OCI-LY1 (cell line): ENCODE data around the gene PIGQ.

Experiments used
- H2AFZ ChIP-seq: fragments of 200-600 bp; sonication (generic), shearing (Covaris generic); 2 replicates; pipeline ENCODE4 v1.6.0; 2014; ENCODE audit warnings: antibody characterized with exemption, mild to moderate bottlenecking, low read length
- H3F3A ChIP-seq: fragments of 200-600 bp; sonication (generic), shearing (Covaris generic); 2 replicates; pipeline ENCODE4 v1.6.0; 2014; ENCODE audit warnings: mild to moderate bottlenecking, antibody characterized with exemption, low read length, moderate library complexity; ENCODE audit not compliant: insufficient read depth
- H3K27ac ChIP-seq: fragments of 200-600 bp; sonication (generic); 2 replicates; pipeline ENCODE4 v1.5.1; 2014; ENCODE audit warnings: low read length, mixed run types, mild to moderate bottlenecking, low read depth; ENCODE audit not compliant: poor library complexity, severe bottlenecking
- H3K27me3 ChIP-seq: fragments of 200-600 bp; sonication (generic); 2 replicates; pipeline ENCODE4 v1.6.0; 2014; ENCODE audit warnings: antibody characterized with exemption, mild to moderate bottlenecking, low read length, moderate library complexity; ENCODE audit not compliant: insufficient read depth
- H3K36me3 ChIP-seq: fragments of 200-600 bp; sonication (generic); 2 replicates; pipeline ENCODE4 v1.6.1; 2014; ENCODE audit warnings: mild to moderate bottlenecking, antibody characterized with exemption, low read length, moderate library complexity, mixed read lengths; ENCODE audit not compliant: insufficient read depth
- H3K4me1 ChIP-seq: fragments of 200-600 bp; sonication (generic); 2 replicates; pipeline ENCODE4 v1.5.1; 2014; ENCODE audit warnings: mild to moderate bottlenecking, low read length, moderate library complexity; ENCODE audit not compliant: insufficient read depth, severe bottlenecking
- H3K4me2 ChIP-seq: fragments of 200-600 bp; sonication (generic), shearing (Covaris generic); 2 replicates; pipeline ENCODE4 v1.6.1; 2014; ENCODE audit warnings: low read length
- H3K4me3 ChIP-seq: fragments of 200-600 bp; sonication (generic); 2 replicates; pipeline ENCODE4 v1.5.1; 2014; ENCODE audit warnings: low read length, low read depth, mild to moderate bottlenecking, mixed read lengths; ENCODE audit not compliant: poor library complexity, severe bottlenecking
- H3K79me2 ChIP-seq: fragments of 200-600 bp; shearing (Covaris generic); 2 replicates; pipeline ENCODE4 v1.6.1; 2016; ENCODE audit warnings: mixed run types, low read length, mixed read lengths; ENCODE audit not compliant: insufficient read depth
- H3K9ac ChIP-seq: fragments of 200-600 bp; sonication (generic), shearing (Covaris generic); 2 replicates; pipeline ENCODE4 v1.6.1; 2014; ENCODE audit warnings: mild to moderate bottlenecking, low read length, mixed read lengths
- H3K9me2 ChIP-seq: fragments of 200-600 bp; sonication (generic), shearing (Covaris generic); 2 replicates; pipeline ENCODE4 v1.6.1; 2014; ENCODE audit warnings: low read depth, mild to moderate bottlenecking, low read length, mixed read lengths
- H3K9me3 ChIP-seq: fragments of 200-600 bp; shearing (Covaris generic); 2 replicates; pipeline ENCODE4 v1.6.1; 2014; ENCODE audit warnings: low read length, mixed read lengths
- H4K20me1 ChIP-seq: fragments of 200-600 bp; sonication (generic), shearing (Covaris generic); 2 replicates; pipeline ENCODE4 v1.6.0; 2016; ENCODE audit warnings: mild to moderate bottlenecking, low read length; ENCODE audit not compliant: insufficient read depth
- CTCF ChIP-seq: fragments of 200-600 bp; sonication (generic), shearing (Covaris generic); IDR thresholded peaks from 2 replicates; pipeline ENCODE4 v1.5.1; 2017; ENCODE audit warnings: mild to moderate bottlenecking, antibody characterized with exemption, low read length, moderate library complexity, mixed read lengths
- EZH2 ChIP-seq: fragments of 200-600 bp; sonication (generic), shearing (Covaris generic); IDR thresholded peaks from 2 replicates; pipeline ENCODE4 v1.8.0; 2017; ENCODE audit warnings: borderline replicate concordance, mixed run types, mild to moderate bottlenecking, antibody characterized with exemption, low read length, moderate library complexity, mixed read lengths

PIGQ gene

GRCh38 chr16:522320-523096, 47.3 kb upstream of the PIGQ start:
- TF ChIP-seq CTCF (no peak), EZH2 (no peak)
- no peaks in the 10 kb centered on the region for H4K20me1 ChIP-seq
- no peak overlapping the region for H3K27ac ChIP-seq
- no peaks in the 10 kb centered on the region for H3K36me3 ChIP-seq
- no peak overlapping the region for H3K4me2 ChIP-seq
- H3F3A ChIP-seq: no peaks in the 10 kb centered on the region
- H3K4me3 ChIP-seq: no peak overlapping the region
- H3K27me3 ChIP-seq: no peaks in the 10 kb centered on the region
- no peaks in the 10 kb centered on the region for H3K9me3 ChIP-seq
- no peaks in the 10 kb centered on the region for H3K9me2 ChIP-seq
- no peaks in the 10 kb centered on the region for H3K79me2 ChIP-seq
- H2AFZ ChIP-seq: no peak overlapping the region
- peaks cover 17% of the 10 kb centered on the region for H3K4me1 ChIP-seq
- no peak overlapping the region for H3K9ac ChIP-seq

GRCh38 chr16:523097-523741, 46.5 kb upstream of the PIGQ start:
- Histone ChIP-seq H3F3A (no peaks in the 10 kb centered on the region), H3K4me3 (no peak overlapping the region), H3K27ac (no peak overlapping the region), H3K9ac (no peak overlapping the region), H3K27me3 (no peaks in the 10 kb centered on the region), H4K20me1 (no peaks in the 10 kb centered on the region), H3K4me1 (peaks cover 17% of the 10 kb centered on the region), H3K36me3 (no peaks in the 10 kb centered on the region), H3K9me3 (no peaks in the 10 kb centered on the region), H3K9me2 (no peaks in the 10 kb centered on the region), H3K4me2 (no peak overlapping the region), H2AFZ (no peak overlapping the region), H3K79me2 (no peaks in the 10 kb centered on the region)
- TF ChIP-seq EZH2 (no peak), CTCF (no peak)

GRCh38 chr16:524274-525040, 45.3 kb upstream of the PIGQ start:
- Histone ChIP-seq H3K9ac (no peak overlapping the region), H3F3A (no peaks in the 10 kb centered on the region), H3K27ac (no peak overlapping the region), H3K36me3 (no peaks in the 10 kb centered on the region; the same call in 1 of the 2 replicates), H2AFZ (no peak overlapping the region), H4K20me1 (no peaks in the 10 kb centered on the region), H3K9me3 (no peaks in the 10 kb centered on the region), H3K4me1 (peaks cover 27% of the 10 kb centered on the region), H3K9me2 (no peaks in the 10 kb centered on the region), H3K27me3 (no peaks in the 10 kb centered on the region), H3K4me3 (no peak overlapping the region), H3K79me2 (peaks cover 9% of the 10 kb centered on the region), H3K4me2 (no peak overlapping the region)
- TF ChIP-seq CTCF (no peak), EZH2 (no peak)
